ENCODE results near the gene SPAG5.
"Not testable (repeated sequence)": the region's sequence is repeated elsewhere in the genome, so short reads cannot be mapped to it uniquely, and the experiment has no call there.

SPAG5 gene

DNA sequence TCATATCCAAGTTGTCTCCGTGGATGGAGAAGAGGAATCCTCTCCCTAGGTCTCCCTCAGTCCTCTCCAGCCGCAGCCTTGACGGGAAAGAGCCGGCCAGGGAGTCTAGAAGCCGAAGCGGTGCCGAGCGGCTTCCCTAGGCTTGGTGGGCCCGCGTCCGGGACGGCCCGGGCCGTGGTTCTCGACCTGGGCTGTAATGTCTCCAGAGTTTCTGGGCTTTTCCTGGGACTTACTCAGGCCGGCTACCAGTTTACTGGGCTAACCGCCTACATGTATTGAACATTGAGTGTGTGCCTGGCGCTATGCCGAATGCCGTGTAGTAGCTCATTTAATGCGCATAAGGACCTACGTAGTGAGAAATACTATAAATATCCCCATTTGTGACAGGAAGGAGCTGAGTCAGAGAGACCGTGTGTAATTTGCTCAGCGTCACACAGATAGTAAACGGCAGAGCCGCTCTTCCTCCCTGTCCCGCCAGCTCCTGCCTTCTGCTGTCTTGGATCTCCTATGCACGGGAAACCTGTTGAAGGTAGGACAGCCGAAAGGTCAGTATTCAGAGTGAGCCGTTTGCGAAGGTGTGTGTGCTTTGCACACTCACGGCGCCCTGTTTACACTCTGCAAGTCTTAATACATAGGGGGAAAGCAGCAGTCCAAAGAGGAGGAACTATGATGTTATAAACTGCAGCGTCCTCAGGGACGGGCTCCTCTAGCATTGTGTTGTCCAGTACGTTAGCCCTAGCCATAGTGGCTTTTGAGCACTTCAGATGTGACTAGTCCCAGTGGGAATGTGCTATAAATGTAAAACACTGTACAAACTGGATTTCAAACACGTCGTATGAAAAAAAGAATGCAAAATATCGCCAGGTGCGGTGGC lies 723 bp upstream of the SPAG5 start:
- DNase-seq: peak; percentile 65

GRCh38 chr17:28598389-28598788 lies 436 bp downstream of the SPAG5 start:
- no peak for DNase-seq

GRCh38 chr17:28597606-28598383 lies 1.0 kb downstream of the SPAG5 start:
- no peak for DNase-seq

DNA sequence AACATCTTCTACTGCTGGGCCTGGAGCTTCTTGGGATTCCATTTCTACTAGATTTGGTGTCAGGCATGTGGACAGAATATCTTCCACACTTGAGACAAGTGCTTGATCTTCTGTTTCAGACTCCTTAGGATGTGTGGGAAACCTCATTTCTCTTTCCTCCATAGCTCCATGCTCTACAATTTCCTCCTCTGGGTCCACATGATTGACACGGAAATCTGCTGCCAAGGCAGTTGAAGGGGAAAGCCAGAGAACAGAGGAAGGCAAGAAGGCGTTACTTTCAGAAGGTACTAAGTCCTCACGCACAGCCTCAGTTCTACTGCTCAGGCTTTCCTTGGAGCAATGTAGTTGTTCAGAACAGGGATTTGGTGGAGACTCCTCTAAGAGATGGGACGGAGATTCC lies 6.6 kb downstream of the SPAG5 start:
- no peak for DNase-seq

DNA sequence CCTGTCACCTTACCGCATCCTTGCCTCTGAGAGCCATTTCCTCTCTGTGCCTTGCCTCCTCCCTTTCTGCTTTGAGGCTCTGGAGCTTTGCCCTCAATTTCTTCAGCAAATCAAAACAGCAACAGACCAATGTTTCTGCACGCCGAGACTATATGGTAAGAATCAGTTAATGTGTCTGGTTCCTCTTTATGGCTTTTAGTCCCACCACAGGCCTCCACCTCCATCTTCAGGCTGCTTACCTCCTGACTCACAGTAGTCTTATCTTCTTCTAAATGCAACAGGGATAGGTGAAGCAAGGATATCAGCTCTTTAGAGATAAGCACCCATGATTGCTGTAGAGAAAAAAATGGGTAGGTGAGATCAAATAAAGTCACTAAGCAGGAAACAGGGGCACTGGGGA lies 13.0 kb downstream of the SPAG5 start:
- no peak for DNase-seq

DNA sequence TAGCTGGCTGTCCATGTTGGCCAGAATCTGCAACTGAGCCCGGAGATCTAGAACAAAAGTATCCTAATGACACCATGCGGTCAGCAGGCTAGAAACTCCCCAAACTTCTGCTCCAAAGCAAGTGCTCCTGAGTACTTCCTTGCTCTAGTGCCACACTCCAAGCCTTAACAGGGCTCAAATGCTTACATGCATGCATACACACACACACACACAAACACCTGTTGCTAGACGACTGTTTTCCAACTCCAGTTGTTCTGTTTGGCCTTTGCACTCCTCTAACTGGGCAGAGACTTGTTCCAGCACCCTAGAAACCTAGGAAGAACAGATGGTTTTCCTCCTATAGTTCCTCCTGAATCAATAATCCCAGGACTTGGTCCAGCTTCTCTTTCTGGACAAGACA lies 14.4 kb downstream of the SPAG5 start:
- DNase-seq: no peak

GRCh38 chr17:28582513-28582912 lies 16.3 kb downstream of the SPAG5 start:
- no peak for DNase-seq

DNA sequence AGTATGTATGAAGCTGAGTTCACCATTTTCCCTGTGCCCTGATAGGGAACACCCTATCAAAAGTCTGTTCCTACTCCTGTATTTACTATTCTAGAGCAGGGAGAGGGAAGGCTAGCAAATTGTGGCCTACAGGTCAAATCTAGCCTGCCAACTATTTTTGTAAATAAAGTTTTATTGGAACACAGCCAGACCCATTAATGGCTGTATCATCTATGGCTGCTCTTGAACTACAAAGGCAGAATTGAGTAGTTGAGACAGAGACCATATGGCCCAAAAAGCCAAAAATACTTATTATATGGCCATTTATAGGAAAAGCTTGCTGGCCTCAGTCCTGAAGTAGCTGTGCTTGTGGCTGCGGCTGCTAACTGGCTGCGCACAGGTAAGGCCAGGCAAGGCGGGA lies 17.9 kb downstream of the SPAG5 start:
- DNase-seq: no peak

DNA sequence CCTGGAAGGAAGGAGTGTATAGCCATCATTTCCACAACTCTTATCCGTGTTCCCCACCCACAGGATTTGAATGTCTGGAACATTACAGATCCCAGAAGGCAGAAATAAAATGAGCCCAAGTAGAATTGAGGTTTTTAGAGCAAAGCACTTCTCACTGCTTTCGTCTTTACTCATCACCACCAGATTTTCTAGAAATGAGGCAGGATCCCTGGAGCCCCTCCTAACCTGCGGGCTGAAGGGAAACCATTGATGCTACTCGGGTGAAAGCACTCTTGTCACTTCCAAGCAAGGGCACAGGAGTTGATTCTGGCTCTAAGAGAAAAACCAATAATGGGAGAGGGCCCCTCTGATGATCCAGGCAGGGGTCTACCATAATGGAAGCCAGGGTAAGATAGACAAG lies 19.3 kb downstream of the SPAG5 start:
- DNase-seq: no peak

DNA sequence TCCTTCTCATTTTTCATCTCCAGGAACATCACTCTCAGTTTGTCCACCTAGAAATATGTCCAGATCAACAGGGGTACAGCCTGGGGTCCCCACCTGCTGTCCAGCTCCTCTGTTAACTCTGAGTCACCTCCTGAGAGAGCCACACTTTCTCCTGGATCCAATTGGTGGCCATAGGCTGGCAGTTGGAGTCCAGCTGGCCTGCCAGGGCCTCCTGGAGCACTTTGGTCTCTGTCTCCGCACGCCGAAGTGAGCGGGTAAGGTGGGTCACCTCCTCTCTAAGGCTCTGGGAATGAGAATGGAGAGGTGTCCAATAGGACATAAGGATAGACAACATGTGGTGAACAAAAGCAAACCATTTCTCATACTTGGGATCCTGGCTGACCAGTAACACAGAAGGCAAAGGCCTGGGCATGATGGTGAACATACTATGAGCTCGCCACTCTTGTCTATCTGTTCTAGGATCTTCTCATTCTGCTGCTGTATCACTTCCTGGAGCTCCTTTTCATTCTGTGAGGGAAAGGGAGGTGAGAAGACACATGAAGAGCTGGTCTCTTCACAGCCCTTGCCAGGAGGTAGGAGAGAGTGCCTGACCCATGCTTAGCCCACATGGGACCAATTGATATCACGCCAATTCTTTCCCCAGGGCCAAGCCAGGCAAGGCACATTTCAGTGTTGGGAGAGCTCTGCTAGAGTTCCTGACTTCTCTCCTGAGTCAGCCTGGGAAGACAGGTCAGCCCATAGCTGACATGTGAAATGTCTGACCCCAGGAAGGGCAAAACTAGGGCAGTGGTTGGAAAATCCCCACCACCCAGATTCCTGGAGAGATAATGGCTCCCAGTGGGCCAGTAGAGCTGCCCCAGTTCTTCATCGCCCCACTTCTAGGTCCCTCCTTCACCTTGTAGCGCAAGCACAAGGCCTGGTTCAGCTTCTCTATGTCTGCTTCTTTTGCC lies 20.3 kb downstream of the SPAG5 start:
- no peak for DNase-seq

DNA sequence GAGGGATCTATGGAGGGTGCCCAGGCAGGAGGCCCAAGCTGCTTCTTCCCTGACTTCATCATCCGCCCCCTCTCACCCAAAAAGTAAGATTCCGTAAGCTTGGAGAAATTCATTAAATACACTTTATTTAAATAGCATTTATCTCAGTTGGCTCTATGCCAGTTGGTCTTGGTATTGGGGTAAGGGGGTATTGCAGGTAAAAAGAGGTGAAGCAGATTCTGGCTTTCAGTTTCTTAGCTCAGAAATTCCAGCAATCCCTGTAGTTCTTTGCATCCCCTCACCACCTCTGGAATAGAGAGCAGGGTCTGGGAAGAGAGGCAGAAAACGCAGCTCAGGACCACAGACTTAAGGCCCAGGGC lies 21.4 kb downstream of the SPAG5 start:
- no peak for DNase-seq

DNA sequence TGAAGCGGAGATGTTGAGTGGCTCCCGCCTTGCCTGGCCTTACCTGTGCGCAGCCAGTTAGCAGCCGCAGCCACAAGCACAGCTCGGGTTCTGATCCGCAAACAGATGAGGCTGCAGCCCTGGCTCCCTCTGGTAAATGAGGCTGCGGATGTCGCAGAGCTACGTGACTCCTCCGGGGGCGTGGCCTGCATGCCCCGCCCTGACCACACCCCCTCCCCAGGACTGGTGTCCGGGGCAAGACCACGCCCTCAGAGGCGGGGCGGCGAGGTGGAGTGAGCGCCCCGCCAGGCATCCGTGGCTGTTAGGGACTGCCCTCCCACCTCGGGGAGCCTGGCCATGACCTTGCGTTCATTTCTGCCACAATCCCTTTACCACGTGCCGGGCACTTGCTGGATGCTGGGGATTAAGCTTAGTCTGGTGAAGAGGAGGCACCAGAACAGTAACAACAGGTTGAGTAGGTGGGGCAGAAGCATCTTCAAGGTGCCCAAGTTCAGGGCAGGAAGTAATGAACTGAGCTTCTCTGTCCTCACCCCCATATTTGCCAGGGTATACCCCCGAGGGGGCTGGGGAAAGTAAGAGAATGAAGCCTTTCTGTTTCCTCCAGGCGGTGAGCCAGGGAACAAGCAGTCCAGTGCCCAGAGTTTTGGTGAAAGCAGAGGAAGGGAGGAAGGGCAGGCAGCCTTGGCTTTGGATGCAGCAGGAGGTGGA lies 21.9 kb downstream of the SPAG5 start, which contains the start of gene ALDOC:
ALDOC (minus strand) TSS at position 138 of the 708 bp plus-strand sequence. CDS start 1,363 bp downstream, outside the sequence.
- peak; percentile 95 for DNase-seq

DNA sequence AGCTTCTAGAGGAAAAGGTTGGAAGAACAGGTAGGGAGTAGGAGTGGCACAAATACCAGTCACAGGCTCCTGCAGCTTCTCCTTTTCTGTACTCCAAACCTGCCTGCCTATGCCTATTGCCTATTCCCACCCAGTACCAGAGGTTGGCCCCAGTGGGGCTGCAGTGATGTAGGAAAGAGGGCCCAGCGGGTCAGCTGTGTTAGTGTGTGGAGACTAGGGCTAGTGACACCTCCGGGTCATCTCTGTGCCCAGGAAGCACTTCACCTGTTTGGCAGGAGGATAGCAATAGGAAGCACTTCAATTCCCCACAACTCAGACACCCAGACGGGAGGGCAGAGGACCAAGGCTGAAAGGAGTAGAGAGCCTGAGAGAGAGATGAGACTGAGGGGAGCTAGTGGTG lies 22.8 kb downstream of the SPAG5 start:
- not testable (repeated sequence) for DNase-seq

DNA sequence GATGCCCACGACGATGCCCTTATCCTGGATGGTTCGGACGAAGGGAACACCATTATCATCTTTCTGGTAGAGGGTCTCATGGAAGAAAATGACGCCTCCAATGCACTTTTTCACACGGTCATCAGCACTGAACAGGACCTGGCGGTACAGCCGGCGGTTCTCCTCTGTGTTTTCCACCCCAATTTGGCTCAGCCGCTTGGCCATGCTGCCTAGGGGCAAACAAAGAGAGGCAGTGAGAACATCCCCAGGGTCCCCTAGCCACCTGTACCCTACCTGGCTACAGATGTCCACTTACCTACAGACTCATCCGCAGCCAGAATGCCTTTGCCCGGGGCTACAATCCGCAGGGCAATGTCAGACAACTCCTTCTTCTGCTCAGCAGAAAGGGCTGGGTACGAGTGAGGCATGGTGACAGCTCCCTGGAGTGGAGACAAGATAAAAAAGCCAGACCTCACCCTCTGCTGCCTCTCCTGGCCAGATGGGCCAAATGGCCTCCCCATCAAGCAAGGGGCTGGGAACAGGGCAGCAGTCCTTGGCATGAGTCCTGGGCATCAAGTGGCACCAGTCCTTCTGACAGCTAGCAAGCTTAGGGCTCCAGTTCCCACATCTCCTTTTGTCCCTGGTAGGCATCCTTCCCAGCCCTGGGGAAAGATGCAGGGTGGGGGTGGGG lies 23.6 kb downstream of the SPAG5 start:
- no peak for DNase-seq

GRCh38 chr17:28574526-28574925 lies 24.3 kb downstream of the SPAG5 start:
- no peak for DNase-seq

GRCh38 chr17:28573966-28574480 lies 24.8 kb downstream of the SPAG5 start:
- DNase-seq: no peak

GRCh38 chr17:28573521-28573920 lies 25.3 kb downstream of the SPAG5 start:
- no peak for DNase-seq

DNA sequence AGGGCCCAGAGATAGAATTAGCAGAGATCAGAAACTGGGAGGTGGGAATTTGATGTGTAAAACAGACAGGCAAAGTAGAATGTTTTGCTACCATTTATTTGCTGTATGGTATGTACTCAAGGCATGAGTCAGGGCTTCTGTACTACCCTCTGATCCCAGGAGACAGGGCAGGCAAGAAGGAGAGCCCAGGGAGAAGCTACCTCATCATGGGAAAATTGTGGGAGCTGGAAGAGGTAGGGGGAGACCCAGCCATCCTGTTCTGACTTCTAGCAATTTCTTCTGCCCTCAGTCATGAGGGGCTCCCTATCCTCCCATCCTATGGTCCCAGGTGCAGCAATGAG lies 25.8 kb downstream of the SPAG5 start:
- DNase-seq: no peak

GRCh38 chr17:28572259-28573039 lies 26.4 kb downstream of the SPAG5 start:
- no peak for DNase-seq

DNA sequence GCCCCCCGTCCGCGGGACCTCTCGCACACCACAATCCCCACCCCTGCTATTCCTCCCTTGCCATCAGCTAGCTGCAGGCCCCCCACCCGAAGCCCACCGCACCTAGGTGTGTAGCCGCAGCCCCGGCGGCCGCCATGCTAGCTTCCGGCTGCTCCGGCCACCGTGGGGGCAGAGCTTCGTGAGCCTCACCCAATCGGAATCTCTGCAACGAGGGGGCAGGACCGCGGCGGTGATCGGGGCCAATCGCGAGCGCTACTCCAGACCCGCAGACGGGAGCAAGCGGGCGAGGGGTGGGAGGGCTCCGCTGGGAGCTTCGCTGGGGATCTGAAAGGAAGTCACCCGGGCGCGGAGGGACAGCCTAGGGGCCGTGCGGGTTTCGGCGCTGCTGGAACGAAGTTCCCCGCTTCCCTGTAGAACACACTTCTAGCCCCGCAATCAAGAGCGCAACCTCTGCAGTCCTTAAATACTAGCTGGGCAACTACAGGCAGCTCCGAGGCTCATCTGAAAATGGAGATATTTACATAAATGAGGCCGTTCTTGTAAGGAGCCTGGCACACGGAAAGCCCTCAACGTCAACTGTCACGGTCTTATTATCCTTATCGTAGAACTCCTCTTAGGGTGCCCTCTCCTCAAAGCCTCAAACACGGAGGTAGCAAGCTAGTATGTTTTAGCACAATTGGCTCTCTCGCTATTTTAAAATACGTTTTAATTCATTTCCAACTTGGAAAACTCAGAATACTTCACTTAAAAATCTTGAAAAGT lies 27.3 kb downstream of the SPAG5 start, which contains the start of gene PIGS:
PIGS (minus strand) TSS at position 164 of the 762 bp plus-strand sequence; CDS start at position 136, 28 bp downstream.
- peak; percentile 91 for DNase-seq

All from DMS153 (cell line).